ENCODE measurements around the gene HMX1. TPM values are rescaled to one million over a fixed set of nuclear protein-coding genes. Genes with fewer than 3 reads are reported as not detected.

HMX1 gene
- total RNA-seq, 2 experiments from 2014 or later: not detected

GRCh38 chr4:8832113-8832915 lies 39.3 kb downstream of the HMX1 start:
- H3K4me3 Mint-ChIP-seq: no peak overlapping the region

GRCh38 chr4:8831221-8832112 lies 40.2 kb downstream of the HMX1 start:
- H3K4me3 Mint-ChIP-seq: no peak overlapping the region
- no peak for ATAC-seq
- DNase-seq: no peak
- H3K4me1 Mint-ChIP-seq (ENCODE audit: low read depth): no peaks in the 10 kb centered on the region
- no peaks in the 10 kb centered on the region for H3K36me3 Mint-ChIP-seq (ENCODE audit: low read depth)
- CTCF ChIA-PET: no interaction called here
- POLR2A ChIA-PET: no interaction called here
- H3K27me3 Mint-ChIP-seq (ENCODE audit: low read depth): no peaks in the 10 kb centered on the region
- no peak overlapping the region for H3K27ac Mint-ChIP-seq
- no peaks in the 10 kb centered on the region for H3K9me3 Mint-ChIP-seq (ENCODE audit: insufficient read depth)

More at GRCh38 chr4:8832113-8832915, 39.3 kb downstream of the HMX1 start:
- ChIA-PET POLR2A (no interaction called here), CTCF (no interaction called here)
- Mint-ChIP-seq H3K27ac (no peak overlapping the region), H3K27me3 (ENCODE audit: low read depth) (no peaks in the 10 kb centered on the region), H3K4me1 (ENCODE audit: low read depth) (no peaks in the 10 kb centered on the region), H3K36me3 (ENCODE audit: low read depth) (no peaks in the 10 kb centered on the region), H3K9me3 (ENCODE audit: insufficient read depth) (no peaks in the 10 kb centered on the region)
- no peak for DNase-seq
- no peak for ATAC-seq

- ChIA-PET POLR2A (no interaction called here), CTCF (no interaction called here)
- H3K36me3 Mint-ChIP-seq (ENCODE audit: low read depth): no peaks in the 10 kb centered on the region
- DNase-seq (no peak), ATAC-seq (no peak)
- no peak overlapping the region for H3K4me3 Mint-ChIP-seq
- H3K9me3 Mint-ChIP-seq (ENCODE audit: insufficient read depth): no peaks in the 10 kb centered on the region
- H3K27ac Mint-ChIP-seq: no peak overlapping the region
- H3K4me1 Mint-ChIP-seq (ENCODE audit: low read depth): no peaks in the 10 kb centered on the region
- peaks cover 2% of the 10 kb centered on the region for H3K27me3 Mint-ChIP-seq (ENCODE audit: low read depth)
Observed at GRCh38 chr4:8830611-8831200, 40.9 kb downstream of the HMX1 start.

GRCh38 chr4:8830056-8830455 lies 41.6 kb downstream of the HMX1 start:
- ATAC-seq (no peak), DNase-seq (no peak)
- Mint-ChIP-seq H3K4me1 (ENCODE audit: low read depth) (no peaks in the 10 kb centered on the region), H3K36me3 (ENCODE audit: low read depth) (no peaks in the 10 kb centered on the region), H3K27ac (no peak overlapping the region), H3K4me3 (no peak overlapping the region), H3K27me3 (ENCODE audit: low read depth) (peaks cover 5% of the 10 kb centered on the region), H3K9me3 (ENCODE audit: insufficient read depth) (no peaks in the 10 kb centered on the region)
- ChIA-PET CTCF (no interaction called here), POLR2A (no interaction called here)

GRCh38 chr4:8829584-8829983 lies 42.1 kb downstream of the HMX1 start:
- Mint-ChIP-seq H3K4me1 (ENCODE audit: low read depth) (no peaks in the 10 kb centered on the region), H3K27me3 (ENCODE audit: low read depth) (peaks cover 6% of the 10 kb centered on the region), H3K27ac (no peak overlapping the region), H3K36me3 (ENCODE audit: low read depth) (no peaks in the 10 kb centered on the region), H3K9me3 (ENCODE audit: insufficient read depth) (no peaks in the 10 kb centered on the region), H3K4me3 (no peak overlapping the region)
- DNase-seq (no peak), ATAC-seq (no peak)
- POLR2A ChIA-PET: no interaction called here
- CTCF ChIA-PET: no interaction called here

GRCh38 chr4:8828869-8829268 lies 42.8 kb downstream of the HMX1 start:
- no peak for ATAC-seq
- no peak overlapping the region for H3K4me3 Mint-ChIP-seq
- peaks cover 6% of the 10 kb centered on the region for H3K27me3 Mint-ChIP-seq (ENCODE audit: low read depth)
- H3K4me1 Mint-ChIP-seq (ENCODE audit: low read depth): no peaks in the 10 kb centered on the region
- DNase-seq: no peak
- ChIA-PET POLR2A (no interaction called here), CTCF (no interaction called here)
- no peaks in the 10 kb centered on the region for H3K9me3 Mint-ChIP-seq (ENCODE audit: insufficient read depth)
- H3K27ac Mint-ChIP-seq: no peak overlapping the region
- no peaks in the 10 kb centered on the region for H3K36me3 Mint-ChIP-seq (ENCODE audit: low read depth)

- DNase-seq: peak; percentile 16
- Mint-ChIP-seq H3K36me3 (ENCODE audit: low read depth) (no peaks in the 10 kb centered on the region), H3K27me3 (ENCODE audit: low read depth) (peaks cover 6% of the 10 kb centered on the region), H3K4me3 (no peak overlapping the region), H3K4me1 (ENCODE audit: low read depth) (no peaks in the 10 kb centered on the region), H3K27ac (no peak overlapping the region), H3K9me3 (ENCODE audit: insufficient read depth) (no peaks in the 10 kb centered on the region)
- ChIA-PET CTCF (no interaction called here), POLR2A (no interaction called here)
- no peak for ATAC-seq
Observed at GRCh38 chr4:8821151-8821950, 50.3 kb downstream of the HMX1 start.

- CTCF ChIA-PET: no interaction called here
- no peaks in the 10 kb centered on the region for H3K36me3 Mint-ChIP-seq (ENCODE audit: low read depth)
- DNase-seq (peak; percentile 8), ATAC-seq (no peak)
- H3K27me3 Mint-ChIP-seq (ENCODE audit: low read depth): peaks cover 3% of the 10 kb centered on the region
- POLR2A ChIA-PET: no interaction called here
- H3K4me3 Mint-ChIP-seq: no peak overlapping the region
- no peaks in the 10 kb centered on the region for H3K4me1 Mint-ChIP-seq (ENCODE audit: low read depth)
- no peaks in the 10 kb centered on the region for H3K9me3 Mint-ChIP-seq (ENCODE audit: insufficient read depth)
- H3K27ac Mint-ChIP-seq: no peak overlapping the region
Observed at GRCh38 chr4:8820178-8821102, 51.2 kb downstream of the HMX1 start.

- ATAC-seq (no peak), DNase-seq (peak; percentile 8)
- POLR2A ChIA-PET: no interaction called here
- Mint-ChIP-seq H3K27ac (no peak overlapping the region), H3K4me1 (ENCODE audit: low read depth) (no peaks in the 10 kb centered on the region), H3K9me3 (ENCODE audit: insufficient read depth) (no peaks in the 10 kb centered on the region), H3K4me3 (no peak overlapping the region), H3K36me3 (ENCODE audit: low read depth) (no peaks in the 10 kb centered on the region), H3K27me3 (ENCODE audit: low read depth) (no peaks in the 10 kb centered on the region)
- CTCF ChIA-PET: no interaction called here
Observed at GRCh38 chr4:8819473-8820177, 52.0 kb downstream of the HMX1 start.

GRCh38 chr4:8819019-8819418 lies 52.6 kb downstream of the HMX1 start:
- no peaks in the 10 kb centered on the region for H3K9me3 Mint-ChIP-seq (ENCODE audit: insufficient read depth)
- CTCF ChIA-PET: no interaction called here
- no peak overlapping the region for H3K27ac Mint-ChIP-seq
- no peak for ATAC-seq
- H3K4me3 Mint-ChIP-seq: no peak overlapping the region
- no peaks in the 10 kb centered on the region for H3K4me1 Mint-ChIP-seq (ENCODE audit: low read depth)
- H3K27me3 Mint-ChIP-seq (ENCODE audit: low read depth): no peaks in the 10 kb centered on the region
- H3K36me3 Mint-ChIP-seq (ENCODE audit: low read depth): no peaks in the 10 kb centered on the region
- POLR2A ChIA-PET: no interaction called here
- no peak for DNase-seq

All from activated CD8-positive, alpha-beta T cell treated with anti-CD3 and anti-CD28 coated beads, Interleukin-2, amount 10 ng/mL, durations not matched to agents 7 days and 5 days (primary cell).